Measurements from ENCODE around the gene CT47A7.
"Not testable (repeated sequence)": the region's sequence is repeated elsewhere in the genome, so short reads cannot be mapped to it uniquely, and the experiment has no call there.

CT47A7 gene

DNA sequence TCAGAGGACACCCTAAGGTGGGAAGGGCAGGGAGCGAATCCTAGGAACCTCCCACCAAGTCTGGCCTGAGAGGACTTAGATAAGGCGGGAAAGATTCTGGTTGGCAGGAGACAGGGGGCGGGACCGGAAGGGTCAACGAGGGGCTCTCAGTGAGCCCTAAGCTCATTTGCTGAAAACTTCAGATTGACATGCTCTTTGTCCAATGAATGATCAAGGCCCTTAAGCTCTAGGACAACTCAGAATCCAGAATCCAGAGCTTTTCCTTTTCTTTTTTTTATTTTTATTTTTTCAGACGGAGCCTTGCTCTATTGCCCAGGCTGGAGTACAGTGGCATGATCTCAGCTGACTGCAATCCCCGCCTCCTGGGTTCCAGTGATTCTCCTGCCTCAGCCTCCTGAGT is at the start of gene CT47A7:
TSS of gene CT47A7 (minus strand) at position 101 of the 400 bp plus-strand sequence. CDS start 255 bp downstream, outside the sequence.
- DNase-seq (ENCODE audit: low read depth); H3K4me3 ChIP-seq (ENCODE audit: low read depth, low read length): not testable (repeated sequence)

DNA sequence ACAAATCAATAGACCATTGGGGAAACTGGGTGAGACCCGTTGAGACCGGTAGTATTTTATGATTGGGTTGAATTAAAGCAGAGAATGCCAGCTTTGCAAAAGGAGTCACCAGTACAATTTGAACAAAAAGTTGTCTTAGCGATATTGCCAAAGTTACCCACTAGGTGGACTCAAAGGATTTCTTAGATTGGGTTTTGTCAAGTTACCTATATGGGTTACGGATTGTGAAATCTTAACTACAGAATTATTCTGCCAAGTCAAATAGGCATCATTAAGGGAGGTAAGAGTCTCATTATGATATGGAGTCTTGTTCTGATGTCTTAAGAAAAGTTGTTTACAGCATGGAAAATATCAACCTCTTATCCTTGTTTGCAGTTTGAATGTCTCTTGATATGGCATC is 44.2 kb upstream of the CT47A7 start:
- peak; percentile 37 for DNase-seq (ENCODE audit: low read depth)
- H3K4me3 ChIP-seq (ENCODE audit: low read depth, low read length) = no peak overlapping the region
- TF ChIP-seq, protein P1, sequence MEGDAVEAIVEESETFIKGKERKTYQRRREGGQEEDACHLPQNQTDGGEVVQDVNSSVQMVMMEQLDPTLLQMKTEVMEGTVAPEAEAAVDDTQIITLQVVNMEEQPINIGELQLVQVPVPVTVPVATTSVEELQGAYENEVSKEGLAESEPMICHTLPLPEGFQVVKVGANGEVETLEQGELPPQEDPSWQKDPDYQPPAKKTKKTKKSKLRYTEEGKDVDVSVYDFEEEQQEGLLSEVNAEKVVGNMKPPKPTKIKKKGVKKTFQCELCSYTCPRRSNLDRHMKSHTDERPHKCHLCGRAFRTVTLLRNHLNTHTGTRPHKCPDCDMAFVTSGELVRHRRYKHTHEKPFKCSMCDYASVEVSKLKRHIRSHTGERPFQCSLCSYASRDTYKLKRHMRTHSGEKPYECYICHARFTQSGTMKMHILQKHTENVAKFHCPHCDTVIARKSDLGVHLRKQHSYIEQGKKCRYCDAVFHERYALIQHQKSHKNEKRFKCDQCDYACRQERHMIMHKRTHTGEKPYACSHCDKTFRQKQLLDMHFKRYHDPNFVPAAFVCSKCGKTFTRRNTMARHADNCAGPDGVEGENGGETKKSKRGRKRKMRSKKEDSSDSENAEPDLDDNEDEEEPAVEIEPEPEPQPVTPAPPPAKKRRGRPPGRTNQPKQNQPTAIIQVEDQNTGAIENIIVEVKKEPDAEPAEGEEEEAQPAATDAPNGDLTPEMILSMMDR (IDR thresholded peaks at IDR 0.05; ENCODE audit: insufficient read depth, low read depth, low read length, missing control alignments) = peak; percentile 15

DNA sequence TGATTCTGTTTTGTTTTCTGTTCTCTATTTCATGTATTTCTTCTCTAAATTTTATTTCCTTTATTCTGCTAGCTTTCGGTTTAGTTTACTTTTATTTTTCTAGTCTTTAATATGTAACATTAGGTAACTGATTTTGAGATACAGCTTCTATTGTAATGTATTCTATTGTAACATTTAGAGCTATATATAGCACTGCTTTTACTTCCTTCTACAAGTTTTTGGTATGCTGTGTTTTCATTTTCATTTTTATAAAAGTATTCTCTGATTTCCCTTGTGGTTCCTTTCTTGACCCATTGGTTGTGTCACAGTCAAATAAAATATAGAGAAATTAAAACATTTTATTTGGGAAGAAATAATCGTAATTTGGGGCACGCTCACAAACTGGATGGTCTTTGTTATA is 43.0 kb upstream of the CT47A7 start:
- no peak for DNase-seq (ENCODE audit: low read depth)
- TF ChIP-seq, protein P1 (IDR thresholded peaks at IDR 0.05; ENCODE audit: insufficient read depth, low read depth, low read length, missing control alignments) = no peak

DNA sequence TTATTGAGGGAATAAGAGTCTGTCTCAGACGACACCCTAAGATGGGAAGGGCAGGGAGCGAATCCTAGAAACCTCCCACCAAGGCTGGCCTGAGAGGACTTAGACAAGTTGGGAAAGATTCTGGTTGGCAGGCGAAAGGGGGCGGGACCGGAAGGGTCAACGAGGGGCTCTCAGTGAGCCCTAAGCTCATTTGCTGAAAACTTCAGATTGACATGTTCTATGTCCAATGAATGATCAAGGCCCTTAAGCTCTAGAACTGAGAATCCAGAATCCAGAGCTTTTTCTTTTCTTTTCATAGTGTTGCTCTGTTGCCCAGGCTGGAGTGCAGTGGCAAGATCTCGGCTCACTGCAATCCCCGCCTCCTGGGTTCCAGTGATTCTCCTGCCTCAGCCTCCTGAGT is 29.3 kb upstream of the CT47A7 start, which contains the start of gene CT47A1:
TSS of gene CT47A1 (minus strand) at position 101 of the 400 bp plus-strand sequence. CDS start 231 bp downstream, outside the sequence.
- H3K4me3 ChIP-seq (ENCODE audit: low read depth, low read length); DNase-seq (ENCODE audit: low read depth): not testable (repeated sequence)

More for the DNA sequence above, 43.0 kb upstream of the CT47A7 start:
- no peak overlapping the region for H3K4me3 ChIP-seq (ENCODE audit: low read depth, low read length)
